ENCODE results near the gene BDH1.
"Not testable (repeated sequence)": the region's sequence is repeated elsewhere in the genome, so short reads cannot be mapped to it uniquely, and the experiment has no call there.

GRCh38 chr3:197574396-197574991 lies 18.7 kb upstream of the BDH1 start:
- TF ChIP-seq CTCF (IDR thresholded peaks at IDR 0.05; ENCODE audit: borderline replicate concordance, extremely low read depth, low read length, poor library complexity, severe bottlenecking); EZH2 (IDR thresholded peaks at IDR 0.05; ENCODE audit: borderline replicate concordance, low read depth, low read length, severe bottlenecking): not testable (repeated sequence)

Measured in DND-41 (cell line).